Measurements from ENCODE around the gene PLPP2.

PLPP2 gene

DNA sequence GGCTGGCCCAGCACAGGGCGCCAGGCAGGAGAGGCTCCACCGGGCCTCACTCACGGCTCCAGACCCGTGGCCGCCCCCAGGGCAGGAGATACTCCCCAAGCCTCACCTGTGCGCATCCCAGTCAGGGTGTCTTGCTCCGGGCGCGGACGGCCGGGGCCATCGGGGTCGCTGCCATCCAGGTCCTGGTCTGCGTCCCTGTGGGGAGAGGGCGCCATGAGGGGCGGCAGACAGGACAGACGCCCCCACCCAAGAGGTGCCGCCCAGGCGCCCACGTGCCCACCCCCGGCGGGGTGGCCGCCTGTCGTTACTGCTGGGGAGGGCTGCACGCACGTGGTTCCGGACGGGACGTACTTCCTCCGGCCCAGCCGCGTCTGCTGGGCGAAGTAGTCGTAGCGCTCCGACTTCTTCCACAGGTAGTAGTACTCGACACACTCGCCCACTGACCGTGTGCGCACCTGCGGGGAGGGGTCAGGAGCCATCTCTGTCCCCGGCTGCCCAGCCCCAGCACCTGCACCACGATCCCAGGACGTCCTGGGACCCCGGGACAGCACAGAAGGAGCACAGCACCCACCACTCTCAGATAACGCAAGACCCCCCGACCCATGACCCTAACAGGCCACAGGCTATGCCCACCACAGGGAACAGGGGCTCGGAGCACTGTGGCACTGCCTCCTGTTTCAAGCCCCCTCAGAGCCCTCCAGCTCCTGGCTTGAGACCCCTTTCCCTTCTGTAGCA is 17.4 kb upstream of the PLPP2 start:
- DNase-seq: no peak
- peaks cover 52% of the 10 kb centered on the region for H3K36me3 Mint-ChIP-seq (ENCODE audit: low read depth)
- H3K4me1 Mint-ChIP-seq (ENCODE audit: low read depth): no peaks in the 10 kb centered on the region
- H3K9me3 Mint-ChIP-seq: no peaks in the 10 kb centered on the region
- H3K27ac Mint-ChIP-seq: no peak overlapping the region
- no peaks in the 10 kb centered on the region for H3K27me3 Mint-ChIP-seq
- H3K4me3 Mint-ChIP-seq: no peak overlapping the region

- no peak overlapping the region for H3K4me3 Mint-ChIP-seq
- no peaks in the 10 kb centered on the region for H3K4me1 Mint-ChIP-seq (ENCODE audit: low read depth)
- H3K27ac Mint-ChIP-seq: no peak overlapping the region
- peaks cover 48% of the 10 kb centered on the region for H3K36me3 Mint-ChIP-seq (ENCODE audit: low read depth)
- H3K9me3 Mint-ChIP-seq: no peaks in the 10 kb centered on the region
- no peaks in the 10 kb centered on the region for H3K27me3 Mint-ChIP-seq
- DNase-seq: no peak
These were observed 16.7 kb upstream of the PLPP2 start for GRCh38 chr19:307793-308420.

DNA sequence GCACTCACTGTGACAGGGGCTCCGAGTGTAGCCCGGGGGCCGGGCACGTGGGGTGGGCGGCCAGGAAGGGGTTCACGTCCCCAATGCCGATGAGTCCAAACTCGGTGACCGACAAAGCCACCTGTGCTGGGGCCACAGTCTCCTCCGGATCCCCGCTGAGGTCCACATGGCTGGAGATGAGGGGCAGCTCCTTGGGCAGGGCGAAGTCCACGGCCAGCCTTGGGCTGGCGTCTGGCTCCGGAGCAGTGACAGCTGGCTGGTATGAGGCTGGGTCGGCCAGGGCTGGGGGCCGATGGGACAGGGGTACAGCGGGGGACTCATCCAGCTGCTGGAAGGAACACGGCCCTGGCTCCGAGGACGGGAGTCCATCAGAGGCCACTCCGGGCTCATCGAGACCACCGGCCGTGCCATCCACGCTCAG is 15.9 kb upstream of the PLPP2 start:
- Mint-ChIP-seq H3K4me1 (ENCODE audit: low read depth) (no peaks in the 10 kb centered on the region), H3K27ac (no peak overlapping the region), H3K27me3 (no peaks in the 10 kb centered on the region), H3K4me3 (no peak overlapping the region), H3K36me3 (ENCODE audit: low read depth) (peaks cover 48% of the 10 kb centered on the region), H3K9me3 (no peaks in the 10 kb centered on the region)
- no peak for DNase-seq

GRCh38 chr19:306151-306900 is 15.1 kb upstream of the PLPP2 start:
- H3K27ac Mint-ChIP-seq: no peak overlapping the region
- H3K4me1 Mint-ChIP-seq (ENCODE audit: low read depth): no peaks in the 10 kb centered on the region
- no peak overlapping the region for H3K4me3 Mint-ChIP-seq
- H3K27me3 Mint-ChIP-seq: no peaks in the 10 kb centered on the region
- no peak for DNase-seq
- peaks cover 44% of the 10 kb centered on the region for H3K36me3 Mint-ChIP-seq (ENCODE audit: low read depth)
- no peaks in the 10 kb centered on the region for H3K9me3 Mint-ChIP-seq

DNA sequence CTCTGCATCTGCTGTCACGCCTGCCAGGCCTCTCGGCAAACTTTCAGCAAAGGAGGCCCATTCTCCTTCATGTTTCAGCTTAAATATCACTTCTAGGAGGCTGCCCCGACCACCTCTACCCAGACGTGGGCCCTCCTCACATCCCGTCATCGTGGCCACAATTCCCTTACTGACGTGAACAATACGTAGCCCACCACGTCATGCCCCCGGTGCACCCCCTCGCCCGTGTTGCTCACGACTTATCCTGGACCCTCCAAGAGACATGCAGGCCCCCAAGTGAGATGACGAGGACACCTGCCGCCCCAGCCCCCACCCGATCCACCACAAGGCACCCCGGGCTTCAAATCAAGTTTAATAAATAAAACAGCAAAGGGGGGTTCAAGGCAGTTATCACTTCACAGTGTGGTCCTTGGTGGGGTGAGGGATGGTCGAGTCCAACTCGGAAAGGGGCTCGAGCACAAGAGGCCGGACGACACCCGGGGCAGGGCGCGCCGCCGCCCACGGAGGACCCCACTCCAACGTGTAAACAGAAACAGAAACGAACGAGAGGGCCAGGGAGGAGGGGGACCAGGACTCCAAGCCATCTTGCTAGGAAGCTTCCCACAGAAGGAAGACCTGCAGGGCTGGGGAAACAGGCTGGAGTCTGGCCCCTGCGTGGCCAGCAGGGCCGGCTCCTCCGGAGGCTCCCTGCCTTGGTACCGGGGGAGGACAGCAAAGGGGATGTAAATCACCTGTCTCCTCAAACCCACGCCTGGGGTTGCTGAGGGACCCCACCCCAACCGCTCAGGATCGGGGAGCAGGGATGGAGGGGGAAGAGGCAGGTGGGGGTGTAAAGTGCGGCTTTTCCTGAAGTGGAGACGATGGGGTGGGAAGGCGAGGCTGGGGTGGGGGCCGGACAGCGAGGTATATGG is 14.3 kb upstream of the PLPP2 start:
- no peak overlapping the region for H3K27ac Mint-ChIP-seq
- no peaks in the 10 kb centered on the region for H3K9me3 Mint-ChIP-seq
- H3K36me3 Mint-ChIP-seq (ENCODE audit: low read depth): peaks cover 35% of the 10 kb centered on the region
- DNase-seq: no peak
- no peaks in the 10 kb centered on the region for H3K27me3 Mint-ChIP-seq
- H3K4me3 Mint-ChIP-seq: no peak overlapping the region
- H3K4me1 Mint-ChIP-seq (ENCODE audit: low read depth): no peaks in the 10 kb centered on the region

DNA sequence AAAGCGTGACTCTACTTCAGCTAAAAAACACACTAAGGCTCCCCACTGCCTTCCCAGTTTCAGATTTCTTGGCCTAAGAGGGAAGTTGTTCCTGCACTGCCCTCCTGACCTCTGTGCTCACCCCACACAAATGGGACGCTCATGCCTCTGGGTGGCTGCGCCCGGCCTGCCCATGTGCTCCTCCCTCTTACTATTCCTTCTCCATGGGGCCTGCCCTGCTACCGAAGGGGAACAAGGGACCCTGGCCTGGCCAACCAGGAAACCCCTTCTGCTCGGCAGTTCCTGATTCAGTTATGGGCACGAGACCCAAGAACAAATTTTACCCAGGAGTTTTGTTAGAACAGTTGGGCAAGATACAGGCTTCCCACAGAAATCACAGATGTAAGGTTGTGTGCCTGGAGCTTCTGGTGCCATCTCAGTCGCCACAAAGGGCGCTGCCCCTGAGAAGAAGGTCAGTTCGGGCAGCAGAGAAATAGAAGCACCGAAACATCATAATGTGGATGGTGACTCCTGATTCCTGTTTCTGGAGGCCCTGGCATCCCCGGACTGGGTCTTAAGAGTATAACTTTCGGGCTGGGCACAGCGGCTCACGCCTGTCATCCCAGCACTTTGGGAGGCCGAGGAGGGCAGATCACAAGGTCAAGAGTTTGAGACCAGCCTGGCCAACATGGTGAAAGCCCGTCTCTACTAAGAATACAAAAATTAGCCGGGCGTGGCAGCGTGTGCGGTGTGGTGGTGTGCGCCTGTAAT is 5.4 kb upstream of the PLPP2 start:
- Mint-ChIP-seq H3K27ac (no peak overlapping the region), H3K27me3 (peaks cover 42% of the 10 kb centered on the region), H3K4me3 (no peak overlapping the region), H3K9me3 (no peaks in the 10 kb centered on the region), H3K4me1 (ENCODE audit: low read depth) (peaks cover 11% of the 10 kb centered on the region), H3K36me3 (ENCODE audit: low read depth) (no peaks in the 10 kb centered on the region)
- DNase-seq: no peak

- H3K4me3 Mint-ChIP-seq: no peak overlapping the region
- H3K36me3 Mint-ChIP-seq (ENCODE audit: low read depth): no peaks in the 10 kb centered on the region
- H3K9me3 Mint-ChIP-seq: no peaks in the 10 kb centered on the region
- DNase-seq: no peak
- no peak overlapping the region for H3K27ac Mint-ChIP-seq
- peaks cover 42% of the 10 kb centered on the region for H3K27me3 Mint-ChIP-seq
- H3K4me1 Mint-ChIP-seq (ENCODE audit: low read depth): peaks cover 11% of the 10 kb centered on the region
These were observed 4.6 kb upstream of the PLPP2 start for GRCh38 chr19:295687-296370.

- Mint-ChIP-seq H3K4me3 (no peak overlapping the region), H3K36me3 (ENCODE audit: low read depth) (no peaks in the 10 kb centered on the region), H3K9me3 (no peaks in the 10 kb centered on the region), H3K27me3 (peaks cover 45% of the 10 kb centered on the region), H3K27ac (no peak overlapping the region), H3K4me1 (ENCODE audit: low read depth) (peaks cover 14% of the 10 kb centered on the region)
- peak; percentile 71 for DNase-seq
These were observed 3.9 kb upstream of the PLPP2 start for GRCh38 chr19:294946-295686.

- peaks cover 16% of the 10 kb centered on the region for H3K4me1 Mint-ChIP-seq (ENCODE audit: low read depth)
- H3K27me3 Mint-ChIP-seq: peaks cover 52% of the 10 kb centered on the region
- H3K4me3 Mint-ChIP-seq: no peak overlapping the region
- DNase-seq: no peak
- no peaks in the 10 kb centered on the region for H3K36me3 Mint-ChIP-seq (ENCODE audit: low read depth)
- no peak overlapping the region for H3K27ac Mint-ChIP-seq
- no peaks in the 10 kb centered on the region for H3K9me3 Mint-ChIP-seq
These were observed 3.2 kb upstream of the PLPP2 start for GRCh38 chr19:294341-294945.

- H3K9me3 Mint-ChIP-seq: no peaks in the 10 kb centered on the region
- no peak overlapping the region for H3K4me3 Mint-ChIP-seq
- peaks cover 16% of the 10 kb centered on the region for H3K4me1 Mint-ChIP-seq (ENCODE audit: low read depth)
- no peak overlapping the region for H3K27ac Mint-ChIP-seq
- H3K36me3 Mint-ChIP-seq (ENCODE audit: low read depth): no peaks in the 10 kb centered on the region
- no peak for DNase-seq
- peaks cover 61% of the 10 kb centered on the region for H3K27me3 Mint-ChIP-seq
These were observed 2.4 kb upstream of the PLPP2 start for GRCh38 chr19:293436-294110.

DNA sequence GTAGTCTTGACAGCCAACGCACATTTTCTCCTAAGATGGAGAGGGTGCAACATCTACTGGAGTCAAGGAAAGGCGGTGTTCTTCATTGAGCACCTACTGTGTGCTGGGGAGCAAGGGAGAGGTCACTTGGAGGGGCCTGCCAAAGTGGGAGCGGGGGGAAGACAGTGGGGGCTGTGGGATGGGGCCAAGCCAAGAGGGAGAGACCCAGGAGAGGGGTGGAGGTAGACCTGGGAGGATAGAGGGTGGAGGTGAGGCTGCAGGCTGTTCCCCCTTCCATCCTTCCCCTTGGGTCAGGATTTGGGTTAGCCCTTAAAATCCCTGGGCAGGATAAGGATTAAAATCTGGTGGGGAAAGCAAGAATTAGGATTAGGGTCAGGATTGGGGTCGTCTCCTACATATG is 1.7 kb upstream of the PLPP2 start:
- H3K4me3 Mint-ChIP-seq: no peak overlapping the region
- H3K4me1 Mint-ChIP-seq (ENCODE audit: low read depth): peaks cover 16% of the 10 kb centered on the region
- peaks cover 66% of the 10 kb centered on the region for H3K27me3 Mint-ChIP-seq
- H3K27ac Mint-ChIP-seq: no peak overlapping the region
- H3K36me3 Mint-ChIP-seq (ENCODE audit: low read depth): no peaks in the 10 kb centered on the region
- no peak for DNase-seq
- no peaks in the 10 kb centered on the region for H3K9me3 Mint-ChIP-seq

DNA sequence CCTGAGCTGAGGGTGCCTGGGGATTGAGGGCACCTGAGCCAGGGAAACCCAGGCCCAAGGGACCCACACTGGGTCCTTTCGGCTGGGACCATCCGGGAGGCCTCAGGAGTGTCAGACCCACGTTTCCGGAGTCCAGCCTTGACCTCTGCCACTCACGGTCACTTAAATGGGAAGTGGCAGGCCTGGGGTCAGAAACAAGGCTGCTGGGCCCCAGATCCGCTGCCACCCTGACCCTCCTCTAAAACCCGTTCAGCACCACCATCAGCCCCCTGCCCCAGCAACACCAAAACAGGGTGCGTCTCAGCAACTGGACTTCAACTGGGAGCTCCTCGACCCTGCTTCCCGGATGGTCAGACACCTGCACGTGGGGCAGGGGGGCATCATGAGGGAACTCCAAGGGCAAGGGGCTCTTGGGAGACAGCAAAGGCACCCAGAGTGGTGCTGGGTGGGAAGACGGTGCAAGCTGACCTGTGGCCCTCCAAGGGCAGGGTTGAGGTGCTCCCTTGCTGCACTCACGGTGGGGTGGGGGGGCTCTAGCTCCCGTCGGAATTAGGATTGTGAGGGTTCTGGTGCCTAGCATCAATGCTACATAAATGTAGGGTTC is 1.2 kb upstream of the PLPP2 start:
- no peak overlapping the region for H3K27ac Mint-ChIP-seq
- no peak overlapping the region for H3K4me3 Mint-ChIP-seq
- no peaks in the 10 kb centered on the region for H3K36me3 Mint-ChIP-seq (ENCODE audit: low read depth)
- peaks cover 16% of the 10 kb centered on the region for H3K4me1 Mint-ChIP-seq (ENCODE audit: low read depth)
- no peak for DNase-seq
- H3K9me3 Mint-ChIP-seq: no peaks in the 10 kb centered on the region
- peaks cover 69% of the 10 kb centered on the region for H3K27me3 Mint-ChIP-seq
